Aorta (tissue), 5 donors: ENCODE data around the gene SFTPA2. TPM values are rescaled to one million over a fixed set of nuclear protein-coding genes. Genes with fewer than 3 reads are reported as not detected.
"Not testable (repeated sequence)": the region's sequence is repeated elsewhere in the genome, so short reads cannot be mapped to it uniquely, and the experiment has no call there.

Source experiments
- ATAC-seq: fragments of 200-7000 bp; cut with Tn5 transposase; one replicate; pipeline ENCODE4 v1.9.1; 2022; ENCODE audit warnings: moderate library complexity; ENCODE audit not compliant: low FRiP score
- DNase-seq, 2 donors: peaks; one replicate each; pipeline ENCODE4 v3.0.0-alpha.2; 2020
- H3K27ac ChIP-seq, 2 donors: one replicate each; pipeline ENCODE4 v1.5.1; 2013; ENCODE audit warnings: low read length in 2 of 2, mild to moderate bottlenecking in 2 of 2, moderate library complexity in 2 of 2, control low read depth in 1 of 2, inconsistent platforms in 1 of 2, low read depth in 1 of 2
- H3K27me3 ChIP-seq, 2 donors: one replicate each; pipeline ENCODE4 v1.6.1; 2013; ENCODE audit warnings: control low read depth in 1 of 2, low read length in 1 of 2, mild to moderate bottlenecking in 1 of 2, moderate library complexity in 1 of 2; ENCODE audit not compliant: insufficient read depth in 2 of 2, control insufficient read depth in 1 of 2
- H3K36me3 ChIP-seq, 2 donors: one replicate each; pipeline ENCODE4 v1.6.1; 2013; ENCODE audit warnings: control low read depth in 1 of 2, low read length in 1 of 2, mild to moderate bottlenecking in 1 of 2; ENCODE audit not compliant: insufficient read depth in 2 of 2, control insufficient read depth in 1 of 2
- H3K4me1 ChIP-seq, 2 donors: one replicate each; pipeline ENCODE4 v1.6.1; 2013; ENCODE audit warnings: low read length in 2 of 2, control low read depth in 1 of 2, mild to moderate bottlenecking in 1 of 2, moderate library complexity in 1 of 2; ENCODE audit not compliant: insufficient read depth in 2 of 2, control insufficient read depth in 1 of 2
- H3K4me3 ChIP-seq, 2 donors: one replicate each; pipeline ENCODE4 v1.5.1; 2013; ENCODE audit warnings: low read length in 2 of 2, control low read depth in 1 of 2, mild to moderate bottlenecking in 1 of 2
- H3K9me3 ChIP-seq: one replicate; pipeline ENCODE4 v1.6.1; 2013; ENCODE audit warnings: mild to moderate bottlenecking, low read length; ENCODE audit not compliant: control insufficient read depth
- WGBS, 2 donors: extraction: QIAGEN DNeasy Blood & Tissue Kit; methylation state at CpG; one replicate each; pipeline ENCODE4 v1.1.7; 2013; 5-methylcytosine and 5-hydroxymethylcytosine counted together
- intact Hi-C, 2 donors: fragments of 100-400 bp; cut with DNase I; formaldehyde crosslinking; loops; one replicate each; pipeline versions ENCODE4 v1.14.2 to v1.15.0; 2022
- polyA plus RNA-seq, 2 donors: library from polyadenylated mRNA; stranded (reverse); fragments of 200-250 nt; gene quantifications; one replicate each; pipeline ENCODE4 v1.2.3, GENCODE V29; 2013
- total RNA-seq, 2 donors: library from RNA; stranded (reverse); fragmentation: NEBNext Ultra II Directional; extraction: Animal tissue kit (Norgen Biotek cat#: 25700); gene quantifications; one replicate each; pipeline ENCODE4 v1.2.1, GENCODE V29; 2021
- donor health status: healthy with polysubstance abuse.
- donor health status: Bipolar disorder and iron deficiency.
- donor health status: DM: no; HTN: no; CAD: no.
- donor health status: DM: no; HTN: no; CAD: no.
- donor health status: DM: yes; HTN: yes; CAD: no.

The SFTPA2 gene
- total and polyA plus RNA-seq, 4 donors, result 0.77 to 13.0 (median 1.6) TPM; not detected in 1

- H3K36me3 ChIP-seq, H3K9me3 ChIP-seq, ATAC-seq, H3K27ac ChIP-seq, intact Hi-C loops, H3K27me3 ChIP-seq, H3K4me3 ChIP-seq, H3K4me1 ChIP-seq: not testable (repeated sequence)
- WGBS, 2 donors, result 74 to 84% methylated on average over 6 of the region's 6 CpGs
- DNase-seq, result peak in 1 of 2 donors; percentile 55
These were observed 10.4 kb upstream of the SFTPA2 start for GRCh38 chr10:79570624-79571023.

GRCh38 chr10:79563426-79563825 is 3.2 kb upstream of the SFTPA2 start:
- no peak overlapping the region for H3K4me3 ChIP-seq
- no peaks in the 10 kb centered on the region for H3K9me3 ChIP-seq
- no peaks in the 10 kb centered on the region for H3K27me3 ChIP-seq
- no peak overlapping the region for H3K27ac ChIP-seq
- H3K4me1 ChIP-seq, result no peaks in the 10 kb centered on the region
- intact Hi-C loops, result no loop called here
- 68 to 75% methylated on average over 4 of the region's 4 CpGs for WGBS, 2 donors
- ATAC-seq, result no peak
- no peaks in the 10 kb centered on the region for H3K36me3 ChIP-seq
- DNase-seq, result no peak

DNA sequence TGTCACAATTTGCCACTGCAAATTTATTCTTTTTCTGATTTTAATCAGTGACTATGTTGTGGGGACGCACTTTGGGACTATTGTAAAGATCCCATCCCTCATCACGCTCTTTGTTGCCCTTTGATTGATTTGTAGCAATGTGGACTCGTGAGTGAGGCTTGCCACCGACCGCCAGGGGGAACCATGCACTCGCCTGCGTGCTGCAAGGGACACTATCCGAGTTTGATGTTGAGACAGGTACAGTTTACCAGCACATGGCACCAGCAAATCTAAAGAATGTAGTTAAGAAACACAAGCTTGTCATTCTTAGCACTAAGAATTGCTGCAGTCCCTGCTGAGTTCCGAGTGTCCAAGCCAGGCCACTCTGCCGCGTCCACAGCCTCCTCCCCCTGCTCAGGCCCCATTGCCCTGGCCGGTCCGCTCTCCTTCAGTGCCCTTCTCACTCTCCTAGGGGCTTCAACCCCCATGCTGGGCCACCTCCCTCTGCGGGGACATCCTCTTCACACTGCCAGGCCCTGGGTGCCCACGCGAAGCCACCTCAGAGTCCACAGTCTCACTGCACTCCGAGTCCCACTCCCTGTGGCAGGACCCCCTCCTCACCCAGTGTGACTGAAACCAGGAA is 2.0 kb upstream of the SFTPA2 start:
- intact Hi-C loops, result no loop called here
- no peaks in the 10 kb centered on the region for H3K36me3 ChIP-seq
- DNase-seq, result peak; percentile 66 to 84
- H3K4me1 ChIP-seq, result no peaks in the 10 kb centered on the region
- no peaks in the 10 kb centered on the region for H3K9me3 ChIP-seq
- H3K27ac ChIP-seq, result no peak overlapping the region
- ATAC-seq, result peak; percentile 66
- whole genome bisulfite sequencing, 2 donors, result 10 to 14% methylated on average over 17 of the region's 17 CpGs
- no peaks in the 10 kb centered on the region for H3K27me3 ChIP-seq
- H3K4me3 ChIP-seq, result no peak overlapping the region

- no peaks in the 10 kb centered on the region for H3K9me3 ChIP-seq
- DNase-seq (no peak), ATAC-seq (no peak)
- H3K36me3 ChIP-seq, result no peaks in the 10 kb centered on the region
- H3K4me1 ChIP-seq, result no peaks in the 10 kb centered on the region
- H3K27ac ChIP-seq, result no peak overlapping the region
- no peaks in the 10 kb centered on the region for H3K27me3 ChIP-seq
- WGBS, 2 donors, result 87 to 93% methylated on average over 3 of the region's 3 CpGs
- H3K4me3 ChIP-seq, result no peak overlapping the region
- intact Hi-C loops, result no loop called here
These were observed 1.1 kb upstream of the SFTPA2 start for GRCh38 chr10:79561257-79561656.

DNA sequence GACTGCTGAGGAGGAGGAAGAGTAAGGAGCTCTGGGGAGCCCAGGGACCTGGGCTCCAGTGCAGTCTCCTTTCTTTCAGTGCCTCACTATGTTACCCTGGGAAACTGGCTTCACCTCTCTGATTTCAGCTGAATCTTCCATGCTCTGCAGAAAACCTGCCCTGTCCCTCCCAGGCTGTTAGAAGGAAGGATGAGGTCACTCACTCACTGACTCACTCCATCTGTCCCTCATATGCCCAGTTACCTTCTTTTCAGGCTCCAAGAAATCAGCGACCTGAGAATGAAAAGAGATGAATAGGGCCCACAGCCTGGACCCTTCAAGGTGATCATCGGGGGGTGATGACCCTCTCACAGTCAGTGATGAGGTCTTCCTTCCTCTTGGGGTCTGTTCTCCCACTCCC is 481 bp downstream of the SFTPA2 start:
- intact Hi-C loops, result no loop called here
- Histone ChIP-seq H3K27me3 (no peaks in the 10 kb centered on the region), H3K4me3 (no peak overlapping the region), H3K9me3 (no peaks in the 10 kb centered on the region), H3K36me3 (no peaks in the 10 kb centered on the region), H3K4me1 (no peaks in the 10 kb centered on the region), H3K27ac (no peak overlapping the region)
- DNase-seq (no peak), ATAC-seq (no peak)
- 69 to 85% methylated on average over 2 of the region's 2 CpGs for WGBS, 2 donors

GRCh38 chr10:79556961-79557360 is 3.2 kb downstream of the SFTPA2 start:
- H3K9me3 ChIP-seq, ATAC-seq, H3K4me3 ChIP-seq, H3K36me3 ChIP-seq, intact Hi-C loops, H3K27ac ChIP-seq, H3K4me1 ChIP-seq, DNase-seq, H3K27me3 ChIP-seq: not testable (repeated sequence)
- WGBS, 2 donors, result 82 to 94% methylated on average over 3 of the region's 3 CpGs

DNA sequence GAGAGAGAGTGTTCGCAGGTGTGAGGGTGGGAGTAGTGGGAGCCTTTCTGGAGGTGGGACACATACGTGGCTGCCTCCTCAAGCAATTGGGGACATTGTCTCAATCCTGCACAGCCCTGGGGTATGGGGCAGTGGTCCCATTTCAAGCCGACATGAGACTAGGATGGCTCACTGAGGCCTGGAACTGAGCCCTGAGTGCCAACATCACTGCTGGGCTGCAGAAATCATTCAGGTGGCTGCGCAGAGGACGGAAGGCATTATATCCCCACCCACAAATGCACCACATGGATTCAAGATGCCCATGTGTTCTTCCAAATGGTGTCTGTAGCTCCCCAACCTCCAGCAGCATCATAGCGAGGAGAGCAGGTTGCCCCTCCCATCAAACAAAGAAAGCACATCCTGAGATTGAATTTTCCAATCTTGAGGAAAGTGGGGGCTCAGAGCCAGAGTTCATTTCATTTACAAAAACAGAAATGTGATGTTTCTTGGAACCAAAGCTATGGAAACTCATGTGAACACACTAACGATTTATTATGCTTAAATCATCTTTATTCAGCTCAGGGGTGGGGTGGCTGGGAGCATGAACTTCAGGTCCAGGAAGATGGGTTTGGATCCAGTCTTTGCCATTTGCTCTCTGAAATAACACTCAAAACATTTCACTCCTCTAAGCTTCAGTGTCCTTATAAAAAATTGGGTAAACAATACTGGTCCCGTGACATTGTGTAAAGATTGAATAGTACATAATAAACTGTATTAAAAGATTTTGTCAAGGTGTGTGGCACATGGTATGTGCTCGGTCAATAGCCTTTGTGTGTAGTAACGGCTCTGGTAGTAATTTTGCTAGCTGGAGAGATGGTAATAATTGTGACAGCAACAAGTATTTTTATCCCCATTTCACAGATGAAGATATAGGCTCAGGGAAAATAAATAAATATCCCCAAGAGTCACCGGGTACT is 4.6 kb downstream of the SFTPA2 start:
- intact Hi-C loops, result no loop called here

DNA sequence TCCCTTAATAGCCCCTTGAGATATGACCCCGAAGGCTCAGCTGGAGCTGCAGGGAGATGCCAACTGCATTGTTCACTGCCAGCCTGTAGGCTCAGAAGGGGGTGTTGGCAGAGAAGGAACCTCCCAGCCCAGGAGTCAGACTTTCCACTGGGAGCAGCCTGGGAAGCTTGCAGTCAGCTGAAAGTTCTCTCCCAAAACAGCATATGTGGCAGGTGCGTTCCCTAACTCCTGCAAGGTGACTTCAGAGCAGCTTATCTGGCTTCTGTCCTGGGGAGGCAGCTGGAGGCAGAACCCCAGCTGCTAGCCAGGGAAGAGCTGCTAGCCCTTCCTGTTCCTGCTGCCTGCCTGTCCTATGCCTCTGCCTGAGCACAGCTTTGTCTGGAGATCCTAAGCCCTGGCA is 8.1 kb downstream of the SFTPA2 start:
- intact Hi-C loops, result no loop called here
- Histone ChIP-seq H3K4me3 (no peak overlapping the region), H3K4me1 (no peaks in the 10 kb centered on the region), H3K9me3 (no peaks in the 10 kb centered on the region), H3K27me3 (no peaks in the 10 kb centered on the region), H3K36me3 (no peaks in the 10 kb centered on the region), H3K27ac (no peak overlapping the region)
- DNase-seq, result no peak
- no peak for ATAC-seq
- 19 to 23% methylated on average over 2 of the region's 2 CpGs for WGBS, 2 donors

More for the DNA sequence above, 4.6 kb downstream of the SFTPA2 start:
- 84 to 86% methylated on average over 11 of the region's 11 CpGs for WGBS, 2 donors
- DNase-seq (no peak), ATAC-seq (no peak)
- Histone ChIP-seq H3K9me3 (no peaks in the 10 kb centered on the region), H3K36me3 (no peaks in the 10 kb centered on the region), H3K27me3 (no peaks in the 10 kb centered on the region), H3K4me3 (no peak overlapping the region), H3K4me1 (no peaks in the 10 kb centered on the region), H3K27ac (no peak overlapping the region)

- no peak overlapping the region for H3K4me3 ChIP-seq
- 53 to 54% methylated on average over 3 of the region's 3 CpGs for WGBS, 2 donors
- H3K4me1 ChIP-seq, result no peaks in the 10 kb centered on the region
- H3K9me3 ChIP-seq, result no peaks in the 10 kb centered on the region
- no peaks in the 10 kb centered on the region for H3K27me3 ChIP-seq
- intact Hi-C loops, result no loop called here
- no peaks in the 10 kb centered on the region for H3K36me3 ChIP-seq
- no peak overlapping the region for H3K27ac ChIP-seq
- DNase-seq (no peak), ATAC-seq (no peak)
These were observed 12.2 kb downstream of the SFTPA2 start for GRCh38 chr10:79547973-79548372.
